Suprapubic skin (tissue), 3 donors: ENCODE results near the gene CLIC4.

Experiments
- EP300 ChIP-seq: sonication (generic); formaldehyde crosslinking; IDR thresholded peaks from one replicate; pipeline ENCODE4 v1.6.1; 2017; ENCODE audit warnings: antibody characterized with exemption
- TF ChIP-seq, protein P1 (sequence below), 2 donors: fragments of 200-600 bp in 1 of 2; fragments of 450-650 bp in 1 of 2; sonication (generic) in 1 of 2; IDR thresholded peaks; one replicate each; pipeline ENCODE4 v1.5.1; 2016 to 2019; ENCODE audit warnings: antibody characterized with exemption in 2 of 2, mild to moderate bottlenecking in 1 of 2, moderate library complexity in 1 of 2

DNA sequence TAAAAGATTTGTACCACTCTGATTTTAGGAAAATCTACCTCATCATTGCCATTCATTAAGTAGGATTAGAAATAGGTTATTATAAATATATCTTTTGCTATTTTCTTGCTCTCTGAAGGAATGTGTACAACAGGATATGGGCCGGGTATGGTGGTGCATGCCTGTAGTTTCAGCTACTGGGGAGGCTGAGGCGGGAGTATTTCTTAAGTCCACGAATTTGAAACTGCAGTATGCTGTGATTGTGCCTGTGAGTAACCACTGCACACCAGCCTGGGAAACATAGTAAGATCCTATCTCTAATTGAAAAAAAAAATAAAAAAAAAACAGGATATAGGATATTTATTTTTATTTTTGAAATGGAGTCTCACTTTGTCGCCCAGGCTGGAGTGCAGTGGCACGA, 50.0 kb downstream of the CLIC4 start:
- TF ChIP-seq, protein P1, sequence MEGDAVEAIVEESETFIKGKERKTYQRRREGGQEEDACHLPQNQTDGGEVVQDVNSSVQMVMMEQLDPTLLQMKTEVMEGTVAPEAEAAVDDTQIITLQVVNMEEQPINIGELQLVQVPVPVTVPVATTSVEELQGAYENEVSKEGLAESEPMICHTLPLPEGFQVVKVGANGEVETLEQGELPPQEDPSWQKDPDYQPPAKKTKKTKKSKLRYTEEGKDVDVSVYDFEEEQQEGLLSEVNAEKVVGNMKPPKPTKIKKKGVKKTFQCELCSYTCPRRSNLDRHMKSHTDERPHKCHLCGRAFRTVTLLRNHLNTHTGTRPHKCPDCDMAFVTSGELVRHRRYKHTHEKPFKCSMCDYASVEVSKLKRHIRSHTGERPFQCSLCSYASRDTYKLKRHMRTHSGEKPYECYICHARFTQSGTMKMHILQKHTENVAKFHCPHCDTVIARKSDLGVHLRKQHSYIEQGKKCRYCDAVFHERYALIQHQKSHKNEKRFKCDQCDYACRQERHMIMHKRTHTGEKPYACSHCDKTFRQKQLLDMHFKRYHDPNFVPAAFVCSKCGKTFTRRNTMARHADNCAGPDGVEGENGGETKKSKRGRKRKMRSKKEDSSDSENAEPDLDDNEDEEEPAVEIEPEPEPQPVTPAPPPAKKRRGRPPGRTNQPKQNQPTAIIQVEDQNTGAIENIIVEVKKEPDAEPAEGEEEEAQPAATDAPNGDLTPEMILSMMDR (IDR thresholded peaks at IDR 0.05): no peak
- no peak for TF ChIP-seq EP300
